Measurements from ENCODE around the gene ZFP36L2. TPM values are rescaled to one million over a fixed set of nuclear protein-coding genes. Genes with fewer than 3 reads are reported as not detected.

Gene ZFP36L2
- total and polyA plus RNA-seq, 2 donors (not counting 1 experiment from before 2014, with no cell fraction given): 94.9 to 482 TPM

GRCh38 chr2:43262239-43262638 lies 35.8 kb upstream of the ZFP36L2 start:
- ATAC-seq (ENCODE audit: low read depth) (no peak), DNase-seq (no peak)
- peaks cover 2 to 29% of the 10 kb centered on the region in 2 experiments for H3K36me3 ChIP-seq (replicated peaks in 1 of 2; ENCODE audit: control extremely low read depth in 1 of 2, control insufficient read depth in 1 of 2, extremely low read depth in 1 of 2, insufficient read depth in 2 of 2, low read length in 1 of 2)
- H4K20me1 ChIP-seq (ENCODE audit: control insufficient read depth, insufficient read depth, low read length, poor library complexity, severe bottlenecking): no peaks in the 10 kb centered on the region
- H3K4me3 Mint-ChIP-seq: no peak overlapping the region
- H3K27me3 Mint-ChIP-seq: no peaks in the 10 kb centered on the region
- TF ChIP-seq CTCF (IDR thresholded peaks at IDR 0.05) (no peak), EZH2 (IDR thresholded peaks at IDR 0.05; ENCODE audit: borderline replicate concordance, insufficient read depth, low read depth, low read length, poor library complexity, severe bottlenecking) (no peak)
- H3K9me3 ChIP-seq (ENCODE audit: control extremely low read depth in 1 of 3, control insufficient read depth in 2 of 3, insufficient read depth in 1 of 3, low read length in 2 of 3): no peaks in the 10 kb centered on the region
- no peaks in the 10 kb centered on the region for H3K9me3 Mint-ChIP-seq (ENCODE audit: insufficient read depth)
- H3K4me1 Mint-ChIP-seq: no peaks in the 10 kb centered on the region
- H3K79me2 ChIP-seq (ENCODE audit: control insufficient read depth, insufficient read depth, low read length): no peaks in the 10 kb centered on the region
- no peak overlapping the region for H3K27ac Mint-ChIP-seq
- WGBS (ENCODE audit: insufficient coverage): no CpG with 5 or more reads among the region's 1 CpG
- no peak overlapping the region for H3K9ac ChIP-seq (ENCODE audit: low read length)
- no peak overlapping the region for H3K4me3 ChIP-seq (ENCODE audit: control extremely low read depth in 1 of 5, extremely low read depth in 1 of 5, insufficient read depth in 1 of 5, low read depth in 2 of 5, low read length in 4 of 5)
- ChIA-PET POLR2A (no interaction called here), CTCF (no interaction called here)
- H3K4me2 ChIP-seq (replicated peaks; ENCODE audit: low read depth, low read length, poor library complexity, severe bottlenecking): no peak overlapping the region
- H3K4me1 ChIP-seq (ENCODE audit: control insufficient read depth in 2 of 2, insufficient read depth in 2 of 2, low read length in 2 of 2): no peaks in the 10 kb centered on the region
- intact Hi-C loops (cut with micrococcal nuclease): no loop called here
- H3K27ac ChIP-seq (ENCODE audit: low read length in 2 of 2): no peak overlapping the region
- no peaks in the 10 kb centered on the region for H3K27me3 ChIP-seq (replicated peaks in 1 of 4; ENCODE audit: control extremely low read depth in 1 of 4, control insufficient read depth in 3 of 4, insufficient read depth in 4 of 4, low read length in 3 of 4)
- no peak overlapping the region for H2AFZ ChIP-seq (ENCODE audit: insufficient read depth, low read depth, low read length, poor library complexity, severe bottlenecking)

GRCh38 chr2:43259512-43259911 lies 33.1 kb upstream of the ZFP36L2 start:
- no peaks in the 10 kb centered on the region for H3K4me1 Mint-ChIP-seq
- no peaks in the 10 kb centered on the region for H3K9me3 Mint-ChIP-seq (ENCODE audit: insufficient read depth)
- no peak overlapping the region for H3K4me3 ChIP-seq (ENCODE audit: control extremely low read depth in 1 of 5, extremely low read depth in 1 of 5, insufficient read depth in 1 of 5, low read depth in 2 of 5, low read length in 4 of 5)
- DNase-seq (no peak), ATAC-seq (ENCODE audit: low read depth) (no peak)
- ChIA-PET CTCF (no interaction called here), POLR2A (no interaction called here)
- no peaks in the 10 kb centered on the region for H4K20me1 ChIP-seq (ENCODE audit: control insufficient read depth, insufficient read depth, low read length, poor library complexity, severe bottlenecking)
- peaks cover 2 to 37% of the 10 kb centered on the region in 2 experiments for H3K36me3 ChIP-seq (replicated peaks in 1 of 2; ENCODE audit: control extremely low read depth in 1 of 2, control insufficient read depth in 1 of 2, extremely low read depth in 1 of 2, insufficient read depth in 2 of 2, low read length in 1 of 2)
- no peak overlapping the region for H2AFZ ChIP-seq (ENCODE audit: insufficient read depth, low read depth, low read length, poor library complexity, severe bottlenecking)
- TF ChIP-seq CTCF (IDR thresholded peaks at IDR 0.05) (no peak), EZH2 (IDR thresholded peaks at IDR 0.05; ENCODE audit: borderline replicate concordance, insufficient read depth, low read depth, low read length, poor library complexity, severe bottlenecking) (no peak)
- no peaks in the 10 kb centered on the region for H3K9me3 ChIP-seq (ENCODE audit: control extremely low read depth in 1 of 3, control insufficient read depth in 2 of 3, insufficient read depth in 1 of 3, low read length in 2 of 3)
- H3K4me3 Mint-ChIP-seq: no peak overlapping the region
- intact Hi-C loops (cut with micrococcal nuclease): no loop called here
- no peaks in the 10 kb centered on the region for H3K27me3 ChIP-seq (replicated peaks in 1 of 4; ENCODE audit: control extremely low read depth in 1 of 4, control insufficient read depth in 3 of 4, insufficient read depth in 4 of 4, low read length in 3 of 4)
- H3K4me1 ChIP-seq (ENCODE audit: control insufficient read depth in 2 of 2, insufficient read depth in 2 of 2, low read length in 2 of 2): no peaks in the 10 kb centered on the region
- no peak overlapping the region for H3K27ac Mint-ChIP-seq
- H3K9ac ChIP-seq (ENCODE audit: low read length): no peak overlapping the region
- H3K4me2 ChIP-seq (replicated peaks; ENCODE audit: low read depth, low read length, poor library complexity, severe bottlenecking): no peak overlapping the region
- H3K27me3 Mint-ChIP-seq: no peaks in the 10 kb centered on the region
- no peak overlapping the region for H3K27ac ChIP-seq (ENCODE audit: low read length in 2 of 2)
- no peaks in the 10 kb centered on the region for H3K79me2 ChIP-seq (ENCODE audit: control insufficient read depth, insufficient read depth, low read length)
- WGBS (ENCODE audit: insufficient coverage): no CpG with 5 or more reads among the region's 1 CpG
